Measurements from ENCODE around the gene KDM4B. TPM values are rescaled to one million over a fixed set of nuclear protein-coding genes. Genes with fewer than 3 reads are reported as not detected.

KDM4B gene
- total and polyA plus RNA-seq, 2 of the 8 experiments (the other 6 are each of a cell fraction or from before 2014, with no cell fraction given): 12.0 to 31.9 TPM

DNA sequence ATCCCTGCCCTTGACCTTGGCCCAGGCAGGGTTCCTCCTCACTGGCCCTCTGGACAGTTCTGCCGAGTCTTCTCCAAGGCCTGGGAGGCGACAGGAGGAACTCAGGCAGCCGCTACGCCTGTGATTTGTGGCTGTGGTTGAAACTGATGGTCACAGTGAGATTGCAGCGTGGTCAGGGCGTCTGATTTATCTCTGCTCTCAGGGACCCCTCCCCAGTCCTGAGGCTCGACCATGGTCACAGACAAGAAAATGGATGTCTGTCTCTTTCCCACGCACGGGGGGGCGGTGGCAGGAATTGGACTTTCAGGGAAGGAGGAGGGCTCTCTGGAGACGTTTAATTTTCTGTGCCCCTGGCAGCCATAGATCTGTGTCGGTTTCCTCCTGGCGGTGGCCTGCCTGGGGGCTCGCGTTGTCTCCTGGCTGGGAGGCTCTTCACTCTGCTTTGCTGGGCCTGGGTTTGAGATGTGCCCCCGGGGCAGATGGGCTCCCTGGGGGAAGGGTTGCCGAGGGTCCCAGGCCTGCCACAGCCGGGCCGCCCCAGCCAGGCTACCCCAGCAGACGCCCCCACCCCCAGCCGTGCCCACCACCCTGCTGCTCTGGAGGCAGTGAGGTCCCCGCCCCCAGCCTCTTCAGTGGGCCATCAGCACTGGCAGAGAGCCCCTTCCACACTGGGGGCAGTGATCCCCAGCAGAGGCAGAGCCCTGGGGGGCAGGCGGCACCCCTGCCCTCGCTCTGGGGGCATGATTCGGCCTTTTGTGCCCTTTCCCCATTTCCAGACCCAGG, 167.4 kb downstream of the KDM4B start (continued):
- TF ChIP-seq, protein P1, sequence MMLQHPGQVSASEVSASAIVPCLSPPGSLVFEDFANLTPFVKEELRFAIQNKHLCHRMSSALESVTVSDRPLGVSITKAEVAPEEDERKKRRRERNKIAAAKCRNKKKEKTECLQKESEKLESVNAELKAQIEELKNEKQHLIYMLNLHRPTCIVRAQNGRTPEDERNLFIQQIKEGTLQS (IDR thresholded peaks at IDR 0.05; ENCODE audit: insufficient read depth, low read depth, low read length): no peak
- TF ChIP-seq EGR1 (IDR thresholded peaks at IDR 0.05; ENCODE audit: borderline replicate concordance, low read depth, low read length) (no peak), BACH1 (IDR thresholded peaks at IDR 0.05; ENCODE audit: low read length) (no peak), CBX8 (IDR thresholded peaks at IDR 0.05; ENCODE audit: borderline replicate concordance, low read depth, low read length) (no peak), NRF1 (IDR thresholded peaks at IDR 0.05; ENCODE audit: low read depth, low read length) (no peak)
